Cerebellar nuclear complex (tissue), 1 donor: Measurements from ENCODE around the gene CTBP2.

Source experiments
- DNase-seq, 2 experiments: peaks; one replicate each; lab custom pipeline; 2025; lab: John Stamatoyannopoulos, UW

CTBP2 gene

GRCh38 chr10:125010362-125010761, 150.0 kb downstream of the CTBP2 start:
- no peak for DNase-seq

- no peak for DNase-seq
Observed at GRCh38 chr10:125009661-125010161, 150.7 kb downstream of the CTBP2 start.

- no peak for DNase-seq
Observed at GRCh38 chr10:125008689-125009638, 151.4 kb downstream of the CTBP2 start.

GRCh38 chr10:125007436-125007835, 152.9 kb downstream of the CTBP2 start:
- DNase-seq: no peak

- DNase-seq: no peak
Observed at GRCh38 chr10:125006921-125007426, 153.4 kb downstream of the CTBP2 start.

- DNase-seq: no peak
Observed at GRCh38 chr10:125006188-125006680, 154.1 kb downstream of the CTBP2 start.

- no peak for DNase-seq
Observed at GRCh38 chr10:125005312-125006187, 154.8 kb downstream of the CTBP2 start.

- no peak for DNase-seq
Observed at GRCh38 chr10:125004571-125005311, 155.6 kb downstream of the CTBP2 start.

- DNase-seq: no peak
Observed at GRCh38 chr10:125003901-125004467, 156.4 kb downstream of the CTBP2 start.

GRCh38 chr10:125003146-125003900, 157.0 kb downstream of the CTBP2 start:
- no peak for DNase-seq

GRCh38 chr10:125002423-125003145, 157.8 kb downstream of the CTBP2 start:
- DNase-seq: no peak

- no peak for DNase-seq
Observed at GRCh38 chr10:125002047-125002422, 158.3 kb downstream of the CTBP2 start.

- no peak for DNase-seq
Observed at GRCh38 chr10:125001313-125002046, 158.9 kb downstream of the CTBP2 start.

GRCh38 chr10:125000366-125001312, 159.7 kb downstream of the CTBP2 start:
- DNase-seq: no peak

GRCh38 chr10:124999433-125000365, 160.7 kb downstream of the CTBP2 start:
- DNase-seq: no peak

GRCh38 chr10:124998624-124999291, 161.6 kb downstream of the CTBP2 start:
- no peak for DNase-seq
